ENCODE data around the gene FARP1. TPM values are rescaled to one million over a fixed set of nuclear protein-coding genes. Genes with fewer than 3 reads are reported as not detected.

FARP1 gene
- total RNA-seq, 1 experiment from 2014 or later = 96.6 TPM

GRCh38 chr13:98344392-98344791 is 201.5 kb downstream of the FARP1 start:
- H3K9me3 Mint-ChIP-seq = no peaks in the 10 kb centered on the region
- H3K27me3 Mint-ChIP-seq (ENCODE audit: low read depth) = no peaks in the 10 kb centered on the region
- no peak for DNase-seq (ENCODE audit: low spot score)
- no peak for ATAC-seq
- H3K27ac Mint-ChIP-seq = no peak overlapping the region
- ChIA-PET CTCF (interaction anchor here (1.0 kb wide), 1 partner anchor 9 kb away, joined by 3 read pairs; no protein-coding TSS in a partner anchor), POLR2A (no interaction called here)
- peaks cover 31% of the 10 kb centered on the region for H3K4me1 Mint-ChIP-seq
- TF ChIP-seq ZNF671 (CRISPR knock-in tag; IDR thresholded peaks at IDR 0.05) = no peak
- TF ChIP-seq RORB (CRISPR knock-in tag; IDR thresholded peaks at IDR 0.05) = no peak
- TF ChIP-seq HMGXB4 (CRISPR knock-in tag; IDR thresholded peaks at IDR 0.05) = no peak
- TF ChIP-seq ATF1 (CRISPR knock-in tag; IDR thresholded peaks at IDR 0.05) = no peak
- TF ChIP-seq TCF7 (CRISPR knock-in tag; IDR thresholded peaks at IDR 0.05; ENCODE audit: low read depth) = no peak
- no peak for TF ChIP-seq ZNF281 (CRISPR knock-in tag; IDR thresholded peaks at IDR 0.05)
- no peak for TF ChIP-seq SMAD4 (CRISPR knock-in tag; IDR thresholded peaks at IDR 0.05)
- TF ChIP-seq USF1 (CRISPR knock-in tag; IDR thresholded peaks at IDR 0.05) = no peak
- no peak for TF ChIP-seq GRHL2 (CRISPR knock-in tag; IDR thresholded peaks at IDR 0.05; ENCODE audit: insufficient replicate concordance, severe bottlenecking)
- no peak for TF ChIP-seq PREB (CRISPR knock-in tag; IDR thresholded peaks at IDR 0.05; ENCODE audit: borderline replicate concordance)
- no peak for TF ChIP-seq TEAD1 (CRISPR knock-in tag; IDR thresholded peaks at IDR 0.05)
- no peak for TF ChIP-seq ZSCAN18 (CRISPR knock-in tag; IDR thresholded peaks at IDR 0.05)
- no peak for TF ChIP-seq OVOL2 (CRISPR knock-in tag; IDR thresholded peaks at IDR 0.05; ENCODE audit: borderline replicate concordance)
- TF ChIP-seq ZNF232 (CRISPR knock-in tag; IDR thresholded peaks at IDR 0.05) = no peak
- TF ChIP-seq SP1 (CRISPR knock-in tag; conservative IDR thresholded peaks at IDR 0.05) = no peak
- no peak for TF ChIP-seq MLX (CRISPR knock-in tag; IDR thresholded peaks at IDR 0.05)
- no peak for TF ChIP-seq NFYB (CRISPR knock-in tag; conservative IDR thresholded peaks at IDR 0.05; ENCODE audit: low read depth)
- TF ChIP-seq ATF2 (CRISPR knock-in tag; IDR thresholded peaks at IDR 0.05; ENCODE audit: borderline replicate concordance, low read depth) = no peak
- no peak for TF ChIP-seq ATF3 (CRISPR knock-in tag; conservative IDR thresholded peaks at IDR 0.05)
- no peak overlapping the region for H3K4me3 Mint-ChIP-seq
- H3K36me3 Mint-ChIP-seq = no peaks in the 10 kb centered on the region

Data from WTC11 (cell line).